ENCODE results near the gene FBXO36.

FBXO36 gene

GRCh38 chr2:230042195-230042594 is 119.9 kb downstream of the FBXO36 start:
- in situ Hi-C loops (cut with HindIII; ENCODE audit: low sequenced_read_pairs) = no loop called here

- in situ Hi-C loops (cut with HindIII; ENCODE audit: low sequenced_read_pairs) = no loop called here
Measured at GRCh38 chr2:230043025-230043424, 120.7 kb downstream of the FBXO36 start.

GRCh38 chr2:230043461-230043860 is 121.2 kb downstream of the FBXO36 start:
- in situ Hi-C loops (cut with HindIII; ENCODE audit: low sequenced_read_pairs) = no loop called here

- in situ Hi-C loops (cut with HindIII; ENCODE audit: low sequenced_read_pairs) = no loop called here
Measured at GRCh38 chr2:230046491-230046890, 124.2 kb downstream of the FBXO36 start.

- in situ Hi-C loops (cut with HindIII; ENCODE audit: low sequenced_read_pairs) = no loop called here
Measured at GRCh38 chr2:230048010-230048671, 125.8 kb downstream of the FBXO36 start.

GRCh38 chr2:230050136-230050535 is 127.8 kb downstream of the FBXO36 start:
- in situ Hi-C loops (cut with HindIII; ENCODE audit: low sequenced_read_pairs) = no loop called here

GRCh38 chr2:230052299-230052698 is 130.0 kb downstream of the FBXO36 start:
- in situ Hi-C loops (cut with HindIII; ENCODE audit: low sequenced_read_pairs) = no loop called here

GRCh38 chr2:230053753-230054478 is 131.6 kb downstream of the FBXO36 start:
- in situ Hi-C loops (cut with HindIII; ENCODE audit: low sequenced_read_pairs) = no loop called here

- in situ Hi-C loops (cut with HindIII; ENCODE audit: low sequenced_read_pairs) = no loop called here
Measured at GRCh38 chr2:230060672-230061293, 138.5 kb downstream of the FBXO36 start.
